Mucosa of descending colon (tissue), 3 donors: Measurements from ENCODE around the gene BCAS4. TPM values are rescaled to one million over a fixed set of nuclear protein-coding genes. Genes with fewer than 3 reads are reported as not detected.

Experiments used
- ATAC-seq: fragments of 200-7000 bp; cut with Tn5 transposase; one replicate; pipeline ENCODE4 v1.9.1; 2020; ENCODE audit warnings: mild to moderate bottlenecking, moderate library complexity
- DNase-seq, 3 donors: peaks; one replicate each; pipeline ENCODE4 v3.0.0-alpha.2; 2020
- H3K36me3 ChIP-seq: fragments of 200-600 bp; one replicate; pipeline ENCODE4 v1.8.0; 2021; ENCODE audit warnings: low read depth, mild to moderate bottlenecking
- H3K4me1 ChIP-seq: fragments of 200-600 bp; one replicate; pipeline ENCODE4 v1.8.0; 2021; ENCODE audit warnings: low read depth, mild to moderate bottlenecking
- H3K4me3 ChIP-seq: fragments of 200-600 bp; one replicate; pipeline ENCODE4 v1.8.0; 2021; ENCODE audit warnings: mild to moderate bottlenecking
- H3K9me3 ChIP-seq: fragments of 200-600 bp; one replicate; pipeline ENCODE4 v1.8.0; 2021; ENCODE audit warnings: mild to moderate bottlenecking
- CTCF ChIP-seq: fragments of 200-600 bp; IDR thresholded peaks from one replicate; pipeline ENCODE4 v1.8.0; 2022; ENCODE audit warnings: antibody characterized with exemption, mild to moderate bottlenecking
- intact Hi-C, 2 donors: fragments of 100-400 bp; cut with DNase I in 1 of 2; cut with micrococcal nuclease in 1 of 2; formaldehyde crosslinking; loops; one replicate each; pipeline versions ENCODE4 v1.11.0 to v1.11.1; 2022; cut with DNase I, micrococcal nuclease
- total RNA-seq, 3 donors: library from RNA; stranded (reverse); fragmentation: NEBNext Ultra II Directional in 2 of 3; extraction: Animal tissue kit (Norgen Biotek cat#: 25700) in 2 of 3; gene quantifications; one replicate each; pipeline versions ENCODE4 v1.2.1 to v1.2.4, GENCODE V29; 2021 to 2023
- donor health status: DM: no; HTN: no; CAD: no; lungs with moderate emphysema.
- donor health status: DM: no; HTN: no; CAD: no.
- donor health status: DM: no; HTN: yes; CAD: no.

BCAS4 gene
- total RNA-seq, 3 donors from 2014 or later, result 1.9 to 5.6 (median 2.9) TPM

GRCh38 chr20:50913690-50914375 is 119.0 kb downstream of the BCAS4 start:
- H3K36me3 ChIP-seq, result no peaks in the 10 kb centered on the region
- no peak overlapping the region for H3K4me3 ChIP-seq
- ATAC-seq, result peak; percentile 24
- no peaks in the 10 kb centered on the region for H3K9me3 ChIP-seq
- DNase-seq, result no peak
- intact Hi-C loops, result no loop called here
- TF ChIP-seq CTCF, result no peak
- peaks cover 35% of the 10 kb centered on the region for H3K4me1 ChIP-seq

GRCh38 chr20:50915424-50915823 is 120.6 kb downstream of the BCAS4 start:
- Histone ChIP-seq H3K9me3 (no peaks in the 10 kb centered on the region), H3K36me3 (no peaks in the 10 kb centered on the region), H3K4me1 (peaks cover 37% of the 10 kb centered on the region), H3K4me3 (no peak overlapping the region)
- intact Hi-C loops, result no loop called here
- no peak for DNase-seq
- no peak for ATAC-seq
- no peak for TF ChIP-seq CTCF

GRCh38 chr20:50916257-50916656 is 121.4 kb downstream of the BCAS4 start:
- no peaks in the 10 kb centered on the region for H3K36me3 ChIP-seq
- intact Hi-C loops, result no loop called here
- no peak for TF ChIP-seq CTCF
- H3K4me3 ChIP-seq, result no peak overlapping the region
- H3K4me1 ChIP-seq, result peaks cover 37% of the 10 kb centered on the region
- no peaks in the 10 kb centered on the region for H3K9me3 ChIP-seq
- peak in 1 of 3 donors; percentile 52 for DNase-seq
- ATAC-seq, result peak; percentile 95

GRCh38 chr20:50916934-50917333 is 122.1 kb downstream of the BCAS4 start:
- TF ChIP-seq CTCF, result no peak
- Histone ChIP-seq H3K4me1 (peaks cover 37% of the 10 kb centered on the region), H3K4me3 (no peak overlapping the region), H3K36me3 (no peaks in the 10 kb centered on the region), H3K9me3 (no peaks in the 10 kb centered on the region)
- ATAC-seq (no peak), DNase-seq (no peak)
- intact Hi-C loops, result no loop called here

- intact Hi-C loops, result no loop called here
- Histone ChIP-seq H3K4me3 (no peak overlapping the region), H3K36me3 (no peaks in the 10 kb centered on the region), H3K9me3 (no peaks in the 10 kb centered on the region), H3K4me1 (peaks cover 34% of the 10 kb centered on the region)
- TF ChIP-seq CTCF, result no peak
- DNase-seq, result no peak
- ATAC-seq, result no peak
These were observed 123.5 kb downstream of the BCAS4 start for GRCh38 chr20:50918403-50918802.
